Right lobe of liver (tissue), 6 donors: ENCODE data around the gene DOCK6. TPM values are rescaled to one million over a fixed set of nuclear protein-coding genes. Genes with fewer than 3 reads are reported as not detected.
A peak's percentile ranks its signal among the peaks of the same experiment; 100 is the strongest.

Experiments
- ATAC-seq, 4 donors: fragments of 200-7000 bp; cut with Tn5 transposase; one replicate each; pipeline ENCODE4 v1.9.1; 2020; ENCODE audit warnings: mild to moderate bottlenecking in 4 of 4, moderate library complexity in 4 of 4
- DNase-seq, 3 donors: peaks; one replicate each; pipeline ENCODE4 v3.0.0-alpha.2; 2020
- H3K27ac ChIP-seq, 3 donors: fragments of 200-600 bp; one replicate each; pipeline ENCODE4 v1.8.0; 2022
- H3K27me3 ChIP-seq, 2 donors: fragments of 200-600 bp; one replicate each; pipeline ENCODE4 v1.8.0; 2022
- H3K36me3 ChIP-seq, 4 donors: fragments of 200-600 bp; sonication (generic) in 1 of 4; one replicate each; pipeline versions ENCODE4 v1.5.1 to v1.8.0; 2017 to 2022; ENCODE audit warnings: control low read depth in 1 of 4
- H3K4me1 ChIP-seq, 4 donors: fragments of 200-600 bp; sonication (generic) in 1 of 4; one replicate each; pipeline versions ENCODE4 v1.5.1 to v1.8.0; 2017 to 2022; ENCODE audit warnings: control low read depth in 1 of 4
- H3K4me3 ChIP-seq, 3 donors: fragments of 200-600 bp; one replicate each; pipeline ENCODE4 v1.8.0; 2022
- H3K9me3 ChIP-seq, 4 donors: fragments of 200-600 bp; sonication (generic) in 1 of 4; one replicate each; pipeline versions ENCODE4 v1.5.1 to v1.8.0; 2017 to 2022; ENCODE audit warnings: control low read depth in 1 of 4
- POLR2A ChIP-seq: fragments of 450-650 bp; IDR thresholded peaks from one replicate; pipeline ENCODE4 v1.6.1; 2017; ENCODE audit warnings: antibody characterized with exemption, mild to moderate bottlenecking
- WGBS: methylation state at CpG from one replicate; pipeline ENCODE4 v1.1.6; 2018; ENCODE audit warnings: low coverage, low lambda C conversion rate; ENCODE audit not compliant: insufficient coverage; ENCODE audit errors: missing lambda C conversion rate; 5-methylcytosine and 5-hydroxymethylcytosine counted together
- intact Hi-C, 2 donors: fragments of 100-400 bp; cut with DNase I; formaldehyde crosslinking; loops; one replicate each; pipeline versions ENCODE4 v1.11.2 to v1.14.1; 2022
- total RNA-seq, 6 experiments: library from RNA; depleted of rRNA in 2 of 6; stranded (reverse); fragments of >200 nt in 2 of 6; fragmentation: NEBNext Ultra II Directional in 3 of 6; extraction: Animal tissue kit (Norgen Biotek cat#: 25700) in 3 of 6; gene quantifications; one replicate each; pipeline versions ENCODE4 v1.1.0 to v1.2.4, GENCODE V29; 2016 to 2023
- TF ChIP-seq, protein P1 (sequence below), 4 donors: fragments of 200-600 bp in 3 of 4; fragments of 450-650 bp in 1 of 4; IDR thresholded peaks; one replicate each; pipeline versions ENCODE4 v1.5.1 to v1.8.0; 2016 to 2022; ENCODE audit warnings: antibody characterized with exemption in 4 of 4, mild to moderate bottlenecking in 2 of 4
- donor health status: DM: no; HTN: yes; CAD: no.
- donor health status: DM: no; HTN: no; CAD: no.
- donor health status: DM: no; HTN: no; CAD: no.
- donor health status: DM: no; HTN: yes; CAD: no.
- donor health status: DM: no; HTN: yes; CAD: no.

The DOCK6 gene
- total RNA-seq, 6 experiments from 2014 or later, result 19.9 to 45.9 (median 30.4) TPM

DNA sequence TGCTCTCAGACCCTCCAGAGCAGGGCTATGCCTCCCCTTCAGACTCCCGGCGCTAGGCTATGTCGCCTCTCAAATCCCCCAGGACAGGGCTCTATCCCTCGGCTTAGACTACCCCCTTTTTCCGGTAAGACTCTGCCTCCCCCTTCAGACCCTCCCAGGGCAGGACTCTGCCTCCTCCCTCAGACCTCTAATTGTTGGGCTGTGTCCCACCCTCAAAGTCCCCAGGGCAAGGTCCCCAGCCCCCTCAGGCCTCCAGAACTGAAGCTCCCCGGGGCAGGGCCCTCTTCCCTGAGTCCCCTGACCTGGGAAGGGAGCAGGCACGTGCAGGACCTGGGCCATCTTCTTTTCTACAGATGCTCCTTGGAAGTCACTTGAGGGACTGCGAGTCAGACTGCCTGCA is 68.2 kb downstream of the DOCK6 start:
- Histone ChIP-seq H3K4me1 (peaks cover 0 to 39% (median 6%) of the 10 kb centered on the region in 4 donors), H3K9me3 (no peaks in the 10 kb centered on the region), H3K27me3 (no peaks in the 10 kb centered on the region), H3K4me3 (peak overlapping the region in 1 of 3 donors; percentile 16), H3K27ac (no peak overlapping the region), H3K36me3 (peaks cover 0 to 17% (median 2%) of the 10 kb centered on the region in 4 donors)
- 87% methylated on average over 7 of the region's 8 CpGs for WGBS
- DNase-seq (no peak), ATAC-seq (no peak)
- intact Hi-C loops, result no loop called here
- TF ChIP-seq POLR2A, result no peak
- TF ChIP-seq, protein P1, sequence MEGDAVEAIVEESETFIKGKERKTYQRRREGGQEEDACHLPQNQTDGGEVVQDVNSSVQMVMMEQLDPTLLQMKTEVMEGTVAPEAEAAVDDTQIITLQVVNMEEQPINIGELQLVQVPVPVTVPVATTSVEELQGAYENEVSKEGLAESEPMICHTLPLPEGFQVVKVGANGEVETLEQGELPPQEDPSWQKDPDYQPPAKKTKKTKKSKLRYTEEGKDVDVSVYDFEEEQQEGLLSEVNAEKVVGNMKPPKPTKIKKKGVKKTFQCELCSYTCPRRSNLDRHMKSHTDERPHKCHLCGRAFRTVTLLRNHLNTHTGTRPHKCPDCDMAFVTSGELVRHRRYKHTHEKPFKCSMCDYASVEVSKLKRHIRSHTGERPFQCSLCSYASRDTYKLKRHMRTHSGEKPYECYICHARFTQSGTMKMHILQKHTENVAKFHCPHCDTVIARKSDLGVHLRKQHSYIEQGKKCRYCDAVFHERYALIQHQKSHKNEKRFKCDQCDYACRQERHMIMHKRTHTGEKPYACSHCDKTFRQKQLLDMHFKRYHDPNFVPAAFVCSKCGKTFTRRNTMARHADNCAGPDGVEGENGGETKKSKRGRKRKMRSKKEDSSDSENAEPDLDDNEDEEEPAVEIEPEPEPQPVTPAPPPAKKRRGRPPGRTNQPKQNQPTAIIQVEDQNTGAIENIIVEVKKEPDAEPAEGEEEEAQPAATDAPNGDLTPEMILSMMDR (IDR thresholded peaks at IDR 0.05), result no peak

DNA sequence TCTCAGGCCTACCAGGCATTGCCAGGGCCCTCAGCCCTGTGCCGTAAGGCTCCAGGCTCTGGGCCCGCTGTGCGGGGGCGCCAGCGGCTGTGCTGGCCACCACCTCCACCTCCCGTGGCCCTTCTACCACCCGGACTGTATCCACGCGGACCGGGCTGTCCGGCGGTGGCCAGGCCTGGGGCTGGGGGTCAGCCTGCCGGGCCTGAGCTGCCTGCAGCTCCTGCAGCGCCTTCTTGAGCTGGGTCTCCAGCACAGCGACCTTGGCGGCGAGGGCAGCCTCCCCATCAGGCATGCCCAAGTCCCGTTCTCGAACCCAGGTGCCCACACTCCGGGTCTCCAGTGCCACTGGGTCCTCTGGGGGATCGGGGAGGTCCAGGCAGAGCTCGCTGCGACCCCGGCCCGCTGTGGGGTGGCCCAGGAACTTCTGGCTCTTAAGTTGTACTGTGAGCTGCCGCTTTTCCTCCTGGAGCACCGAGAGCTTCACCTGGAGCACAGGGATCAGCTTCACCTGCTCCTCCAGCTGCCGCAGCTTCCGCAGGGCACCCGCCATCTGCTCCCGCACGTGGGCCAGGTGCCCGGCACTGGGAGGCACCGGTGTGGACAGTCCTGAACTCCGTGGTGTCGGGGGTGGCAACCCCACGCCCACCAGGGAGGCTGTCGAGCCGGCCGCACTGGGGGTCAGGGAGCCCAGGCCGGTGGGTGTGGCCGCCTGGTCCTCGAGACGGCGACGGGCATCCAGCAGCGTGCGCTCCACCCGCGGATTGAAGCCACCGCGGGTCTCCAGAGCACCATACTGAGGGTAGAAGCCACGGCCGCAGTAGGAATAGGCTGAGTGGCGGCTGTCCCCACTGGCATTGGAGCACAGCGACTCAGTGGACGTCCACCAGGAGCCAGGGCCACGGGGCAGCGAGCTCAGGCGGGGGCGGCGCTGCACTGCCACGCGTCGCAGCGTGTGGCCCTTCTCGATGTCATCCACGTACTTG is 69.1 kb downstream of the DOCK6 start:
- no peak for DNase-seq
- H3K4me3 ChIP-seq, result no peak overlapping the region
- no peaks in the 10 kb centered on the region for H3K9me3 ChIP-seq
- TF ChIP-seq, protein P1 (IDR thresholded peaks at IDR 0.05), result no peak
- no peak for TF ChIP-seq POLR2A
- 96% methylated on average over 5 of the region's 68 CpGs for WGBS
- intact Hi-C loops, result no loop called here
- H3K27ac ChIP-seq, result peak overlapping the region in 1 of 3 donors; percentile 6
- no peaks in the 10 kb centered on the region for H3K27me3 ChIP-seq
- no peak for ATAC-seq
- peaks cover 0 to 17% (median 2%) of the 10 kb centered on the region in 4 donors for H3K36me3 ChIP-seq
- H3K4me1 ChIP-seq, result peaks cover 0 to 32% (median 2%) of the 10 kb centered on the region in 4 donors

DNA sequence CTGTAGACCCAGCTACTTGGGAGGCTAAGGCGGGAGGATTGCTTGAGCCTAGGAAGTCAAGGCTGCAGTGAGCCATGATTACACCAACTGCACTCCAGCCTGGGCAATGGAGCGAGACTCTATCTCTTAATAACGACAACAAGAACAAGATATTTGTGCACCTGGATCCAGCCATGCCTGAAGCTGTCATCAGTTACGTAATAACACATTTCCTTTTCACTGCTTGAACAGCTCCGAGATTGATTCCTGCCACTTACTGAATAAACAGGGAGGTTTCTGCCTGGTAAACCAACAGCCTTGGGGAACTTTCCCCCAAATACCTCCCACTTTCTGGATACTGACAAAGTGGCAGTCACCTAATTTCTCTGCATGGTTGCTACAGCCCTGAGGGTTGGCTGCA is 70.4 kb downstream of the DOCK6 start:
- peaks cover 0 to 28% (median 0%) of the 10 kb centered on the region in 4 donors for H3K4me1 ChIP-seq
- H3K4me3 ChIP-seq, result no peak overlapping the region
- 58% methylated on average over 4 of the region's 5 CpGs for WGBS
- ATAC-seq (no peak), DNase-seq (no peak)
- no peaks in the 10 kb centered on the region for H3K9me3 ChIP-seq
- H3K27me3 ChIP-seq, result no peaks in the 10 kb centered on the region
- intact Hi-C loops, result no loop called here
- no peak overlapping the region for H3K27ac ChIP-seq
- TF ChIP-seq, protein P1 (IDR thresholded peaks at IDR 0.05), result no peak
- no peak for TF ChIP-seq POLR2A
- peaks cover 0 to 17% (median 2%) of the 10 kb centered on the region in 4 donors for H3K36me3 ChIP-seq

DNA sequence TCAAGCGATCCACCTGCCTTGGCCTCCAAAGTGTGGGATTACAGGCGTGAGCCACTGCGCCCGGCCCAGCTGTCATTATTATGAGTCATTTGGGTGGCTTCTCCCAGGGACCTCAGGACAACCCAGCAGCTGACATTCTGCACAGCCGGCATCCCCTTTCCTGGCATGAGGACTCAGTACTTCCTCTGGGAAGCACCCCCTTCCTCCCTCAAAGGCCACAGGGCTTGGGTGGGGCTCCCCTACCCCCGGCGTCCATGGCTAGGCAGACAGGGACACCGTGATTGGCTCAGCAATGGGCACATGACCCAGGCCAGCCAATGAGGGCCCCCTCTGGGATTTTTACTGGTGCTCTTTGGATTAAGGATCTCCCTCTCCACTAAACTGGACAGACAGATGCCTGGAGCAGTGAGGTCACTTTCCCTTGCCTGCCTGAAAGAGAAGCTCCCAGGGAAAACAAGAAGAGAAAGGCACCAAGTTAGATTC is 71.0 kb downstream of the DOCK6 start:
- peaks cover 0 to 17% (median 2%) of the 10 kb centered on the region in 4 donors for H3K36me3 ChIP-seq
- H3K4me1 ChIP-seq, result peaks cover 0 to 24% (median 0%) of the 10 kb centered on the region in 4 donors
- intact Hi-C loops, result no loop called here
- WGBS, result no CpG with 5 or more reads among the region's 8 CpGs
- no peaks in the 10 kb centered on the region for H3K27me3 ChIP-seq
- ATAC-seq (peak; percentile 49 to 52 (median 50)), DNase-seq (no peak)
- no peak overlapping the region for H3K4me3 ChIP-seq
- H3K9me3 ChIP-seq, result no peaks in the 10 kb centered on the region
- TF ChIP-seq, protein P1 (IDR thresholded peaks at IDR 0.05), result no peak
- no peak for TF ChIP-seq POLR2A
- H3K27ac ChIP-seq, result no peak overlapping the region
